ENCODE results near the gene LRMDA. TPM values are rescaled to one million over a fixed set of nuclear protein-coding genes. Genes with fewer than 3 reads are reported as not detected.

Gene LRMDA
- total RNA-seq, 1 experiment from 2014 or later = not detected

DNA sequence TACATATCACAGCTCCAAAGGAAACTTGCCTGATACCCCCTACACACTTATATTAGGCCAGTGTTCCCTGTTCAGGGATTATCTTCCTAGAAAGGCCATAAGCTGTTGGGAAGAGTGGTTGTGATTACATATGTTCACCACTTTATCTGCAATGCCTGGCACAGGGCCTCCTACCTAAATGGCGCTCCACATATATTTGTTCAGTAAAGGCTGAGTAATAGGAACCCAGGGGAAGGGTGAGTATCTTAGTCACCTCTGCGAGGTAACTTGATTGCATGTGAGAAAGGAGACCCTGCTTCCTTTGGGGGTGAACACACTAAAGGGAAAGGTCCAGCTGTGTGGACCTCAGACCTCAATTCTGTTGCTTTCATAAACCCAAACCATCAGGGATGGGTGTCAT lies 896.0 kb downstream of the LRMDA start:
- H3K79me2 ChIP-seq (ENCODE audit: low read length) = no peaks in the 10 kb centered on the region
- no peaks in the 10 kb centered on the region for H3K27me3 ChIP-seq (ENCODE audit: low read length)
- H3K27ac ChIP-seq (ENCODE audit: low read length) = no peak overlapping the region
- no peaks in the 10 kb centered on the region for H3K4me1 ChIP-seq (ENCODE audit: low read length)
- no peak overlapping the region for H3K4me2 ChIP-seq (ENCODE audit: low read depth, low read length, poor library complexity, severe bottlenecking)
- no peaks in the 10 kb centered on the region for H3K36me3 ChIP-seq (ENCODE audit: insufficient read depth, low read length)
- H3K4me3 ChIP-seq (ENCODE audit: low read length) = no peak overlapping the region
- H2AFZ ChIP-seq (ENCODE audit: low read length) = no peak overlapping the region
- no peaks in the 10 kb centered on the region for H3K9me2 ChIP-seq (replicated peaks; ENCODE audit: insufficient read depth, low read length)
- no peak for DNase-seq
- no peak overlapping the region for H3K9ac ChIP-seq (ENCODE audit: low read length)
- H3K9me3 ChIP-seq (ENCODE audit: low read length) = no peaks in the 10 kb centered on the region
- no peaks in the 10 kb centered on the region for H4K20me1 ChIP-seq (ENCODE audit: insufficient read depth, low read depth, low read length)

DNA sequence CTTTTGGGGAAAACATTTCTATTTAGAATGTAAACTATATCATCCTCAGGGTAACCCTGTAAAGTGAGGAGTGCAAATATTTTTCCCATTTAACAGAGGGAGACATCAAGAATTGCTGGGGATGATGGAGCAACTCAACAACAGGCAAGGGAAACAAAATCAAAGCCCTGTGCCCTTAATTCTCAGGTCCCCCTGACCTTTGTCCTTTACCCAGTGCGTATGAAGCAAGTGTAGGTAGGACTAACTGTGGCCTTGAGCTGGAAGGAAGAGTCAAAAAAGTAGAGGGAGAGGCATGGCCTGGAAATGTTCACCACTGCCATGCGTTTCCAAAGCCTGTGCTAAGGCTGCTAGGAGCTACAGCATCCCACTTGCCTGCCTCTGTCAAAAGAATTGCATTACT lies 896.9 kb downstream of the LRMDA start:
- DNase-seq = no peak
- Histone ChIP-seq H4K20me1 (ENCODE audit: insufficient read depth, low read depth, low read length) (no peaks in the 10 kb centered on the region), H3K36me3 (ENCODE audit: insufficient read depth, low read length) (no peaks in the 10 kb centered on the region), H3K4me2 (ENCODE audit: low read depth, low read length, poor library complexity, severe bottlenecking) (no peak overlapping the region), H3K79me2 (ENCODE audit: low read length) (no peaks in the 10 kb centered on the region), H2AFZ (ENCODE audit: low read length) (no peak overlapping the region), H3K27me3 (ENCODE audit: low read length) (no peaks in the 10 kb centered on the region), H3K9me2 (replicated peaks; ENCODE audit: insufficient read depth, low read length) (no peaks in the 10 kb centered on the region), H3K27ac (ENCODE audit: low read length) (no peak overlapping the region), H3K9me3 (ENCODE audit: low read length) (no peaks in the 10 kb centered on the region), H3K4me1 (ENCODE audit: low read length) (no peaks in the 10 kb centered on the region), H3K9ac (ENCODE audit: low read length) (no peak overlapping the region), H3K4me3 (ENCODE audit: low read length) (no peak overlapping the region)

DNA sequence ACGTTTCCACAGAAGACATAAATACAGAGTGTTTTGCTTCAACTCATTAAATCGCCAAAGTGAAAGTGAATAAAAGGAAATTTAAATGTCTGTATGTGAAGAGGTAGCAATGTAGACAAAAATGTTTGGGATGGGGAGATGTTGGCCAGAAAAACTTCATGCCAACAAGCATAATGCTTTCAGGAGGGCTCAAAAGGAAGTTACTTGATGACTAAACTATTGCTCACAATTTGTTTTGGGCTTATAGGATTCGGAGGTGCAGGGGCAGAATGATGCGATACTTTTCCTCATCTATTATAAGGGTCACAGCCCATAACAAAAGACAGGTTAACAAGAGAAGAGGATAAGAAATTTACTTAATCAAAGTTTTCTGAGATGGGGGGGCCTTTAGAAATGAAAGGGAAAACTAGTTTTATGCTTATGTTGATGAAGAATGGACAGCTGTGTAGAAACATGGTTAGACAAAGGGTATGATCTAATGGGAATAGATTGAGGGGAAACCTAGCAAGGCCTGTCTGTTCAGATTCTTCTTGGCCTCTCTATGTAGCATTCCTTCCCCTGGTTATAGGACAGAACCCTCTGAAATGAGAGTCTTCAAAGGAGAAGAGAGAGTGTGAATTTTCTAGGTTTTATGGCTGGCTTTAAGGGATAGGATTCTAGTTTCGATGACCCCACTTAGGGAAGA lies 898.6 kb downstream of the LRMDA start:
- Histone ChIP-seq H3K27ac (ENCODE audit: low read length) (no peak overlapping the region), H3K4me2 (ENCODE audit: low read depth, low read length, poor library complexity, severe bottlenecking) (no peak overlapping the region), H3K4me3 (ENCODE audit: low read length) (no peak overlapping the region), H2AFZ (ENCODE audit: low read length) (no peak overlapping the region), H3K79me2 (ENCODE audit: low read length) (no peaks in the 10 kb centered on the region), H4K20me1 (ENCODE audit: insufficient read depth, low read depth, low read length) (no peaks in the 10 kb centered on the region), H3K36me3 (ENCODE audit: insufficient read depth, low read length) (no peaks in the 10 kb centered on the region), H3K27me3 (ENCODE audit: low read length) (no peaks in the 10 kb centered on the region), H3K9me2 (replicated peaks; ENCODE audit: insufficient read depth, low read length) (no peaks in the 10 kb centered on the region), H3K9me3 (ENCODE audit: low read length) (no peaks in the 10 kb centered on the region), H3K4me1 (ENCODE audit: low read length) (no peaks in the 10 kb centered on the region), H3K9ac (ENCODE audit: low read length) (no peak overlapping the region)
- no peak for DNase-seq

DNA sequence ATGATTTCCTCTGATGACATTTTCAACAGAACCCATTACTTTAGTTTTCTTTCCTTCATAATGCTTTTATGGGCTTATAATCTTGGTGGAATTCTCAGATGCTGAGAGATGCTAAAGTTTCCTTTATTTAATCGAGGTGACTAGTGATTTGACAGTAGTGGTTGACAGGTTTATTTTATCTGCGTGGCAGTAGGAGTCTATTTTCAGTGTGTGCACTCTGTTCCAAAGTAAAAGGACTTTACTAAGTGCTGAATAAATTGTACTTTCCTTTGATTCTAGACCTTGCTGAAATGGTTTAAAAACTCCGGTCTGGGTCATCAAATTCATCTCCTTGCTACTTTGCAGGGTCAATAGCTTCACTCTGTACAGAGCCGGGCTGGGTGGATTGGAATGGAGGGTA lies 900.3 kb downstream of the LRMDA start:
- H3K4me3 ChIP-seq (ENCODE audit: low read length) = no peak overlapping the region
- H3K9ac ChIP-seq (ENCODE audit: low read length) = no peak overlapping the region
- no peaks in the 10 kb centered on the region for H4K20me1 ChIP-seq (ENCODE audit: insufficient read depth, low read depth, low read length)
- H3K4me2 ChIP-seq (ENCODE audit: low read depth, low read length, poor library complexity, severe bottlenecking) = no peak overlapping the region
- no peaks in the 10 kb centered on the region for H3K27me3 ChIP-seq (ENCODE audit: low read length)
- H2AFZ ChIP-seq (ENCODE audit: low read length) = no peak overlapping the region
- H3K36me3 ChIP-seq (ENCODE audit: insufficient read depth, low read length) = no peaks in the 10 kb centered on the region
- H3K27ac ChIP-seq (ENCODE audit: low read length) = no peak overlapping the region
- H3K4me1 ChIP-seq (ENCODE audit: low read length) = no peaks in the 10 kb centered on the region
- H3K9me3 ChIP-seq (ENCODE audit: low read length) = no peaks in the 10 kb centered on the region
- DNase-seq = no peak
- no peaks in the 10 kb centered on the region for H3K79me2 ChIP-seq (ENCODE audit: low read length)
- H3K9me2 ChIP-seq (replicated peaks; ENCODE audit: insufficient read depth, low read length) = no peaks in the 10 kb centered on the region

DNA sequence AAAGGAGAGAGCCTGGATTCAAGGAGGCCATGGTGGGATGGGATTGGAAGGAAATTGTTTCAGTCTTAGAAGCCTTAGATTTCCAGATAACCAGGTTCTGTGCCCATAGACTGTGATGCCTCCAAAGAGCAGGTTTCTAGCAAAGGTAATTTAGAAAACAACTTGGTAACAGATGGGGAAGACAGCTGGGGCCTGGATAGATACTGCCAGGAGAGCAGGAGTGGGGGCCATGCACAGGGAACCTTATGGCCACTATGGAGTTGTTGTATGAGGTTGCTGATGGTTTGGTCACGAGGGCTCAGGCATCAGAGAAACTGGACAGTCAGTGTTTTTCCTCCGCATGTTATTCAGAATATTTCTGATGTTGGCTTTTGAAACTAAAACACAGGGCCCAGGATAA lies 901.9 kb downstream of the LRMDA start:
- H3K4me1 ChIP-seq (ENCODE audit: low read length) = no peaks in the 10 kb centered on the region
- no peak for DNase-seq
- no peaks in the 10 kb centered on the region for H3K9me2 ChIP-seq (replicated peaks; ENCODE audit: insufficient read depth, low read length)
- H2AFZ ChIP-seq (ENCODE audit: low read length) = no peak overlapping the region
- no peak overlapping the region for H3K4me3 ChIP-seq (ENCODE audit: low read length)
- H3K9ac ChIP-seq (ENCODE audit: low read length) = no peak overlapping the region
- H3K27ac ChIP-seq (ENCODE audit: low read length) = no peak overlapping the region
- H3K4me2 ChIP-seq (ENCODE audit: low read depth, low read length, poor library complexity, severe bottlenecking) = no peak overlapping the region
- no peaks in the 10 kb centered on the region for H3K79me2 ChIP-seq (ENCODE audit: low read length)
- H4K20me1 ChIP-seq (ENCODE audit: insufficient read depth, low read depth, low read length) = no peaks in the 10 kb centered on the region
- H3K36me3 ChIP-seq (ENCODE audit: insufficient read depth, low read length) = no peaks in the 10 kb centered on the region
- no peaks in the 10 kb centered on the region for H3K9me3 ChIP-seq (ENCODE audit: low read length)
- H3K27me3 ChIP-seq (ENCODE audit: low read length) = no peaks in the 10 kb centered on the region

DNA sequence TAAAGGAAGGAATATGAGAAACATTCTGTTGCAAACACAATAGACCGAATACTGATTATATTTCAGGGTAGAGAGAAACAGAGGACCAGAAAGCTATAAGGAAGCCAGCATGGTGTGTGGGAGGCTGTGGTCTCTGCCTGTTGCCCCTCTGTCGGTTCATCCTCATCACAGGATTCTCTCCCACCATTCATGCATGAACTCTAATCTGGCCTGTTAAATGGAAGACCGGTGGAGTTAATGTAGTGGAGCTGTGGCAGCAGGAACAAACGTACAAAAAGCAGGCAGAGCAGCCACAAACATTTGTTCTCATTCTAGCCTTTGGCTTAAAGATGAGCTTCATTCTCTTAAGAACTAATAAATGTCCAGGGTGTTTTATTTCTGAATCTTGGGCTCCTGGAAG lies 902.4 kb downstream of the LRMDA start:
- H3K4me2 ChIP-seq (ENCODE audit: low read depth, low read length, poor library complexity, severe bottlenecking) = no peak overlapping the region
- no peaks in the 10 kb centered on the region for H3K4me1 ChIP-seq (ENCODE audit: low read length)
- no peaks in the 10 kb centered on the region for H4K20me1 ChIP-seq (ENCODE audit: insufficient read depth, low read depth, low read length)
- H3K27ac ChIP-seq (ENCODE audit: low read length) = no peak overlapping the region
- H2AFZ ChIP-seq (ENCODE audit: low read length) = no peak overlapping the region
- no peaks in the 10 kb centered on the region for H3K9me3 ChIP-seq (ENCODE audit: low read length)
- no peaks in the 10 kb centered on the region for H3K79me2 ChIP-seq (ENCODE audit: low read length)
- no peak for DNase-seq
- no peaks in the 10 kb centered on the region for H3K36me3 ChIP-seq (ENCODE audit: insufficient read depth, low read length)
- H3K4me3 ChIP-seq (ENCODE audit: low read length) = no peak overlapping the region
- H3K9ac ChIP-seq (ENCODE audit: low read length) = no peak overlapping the region
- no peaks in the 10 kb centered on the region for H3K27me3 ChIP-seq (ENCODE audit: low read length)
- H3K9me2 ChIP-seq (replicated peaks; ENCODE audit: insufficient read depth, low read length) = no peaks in the 10 kb centered on the region

DNA sequence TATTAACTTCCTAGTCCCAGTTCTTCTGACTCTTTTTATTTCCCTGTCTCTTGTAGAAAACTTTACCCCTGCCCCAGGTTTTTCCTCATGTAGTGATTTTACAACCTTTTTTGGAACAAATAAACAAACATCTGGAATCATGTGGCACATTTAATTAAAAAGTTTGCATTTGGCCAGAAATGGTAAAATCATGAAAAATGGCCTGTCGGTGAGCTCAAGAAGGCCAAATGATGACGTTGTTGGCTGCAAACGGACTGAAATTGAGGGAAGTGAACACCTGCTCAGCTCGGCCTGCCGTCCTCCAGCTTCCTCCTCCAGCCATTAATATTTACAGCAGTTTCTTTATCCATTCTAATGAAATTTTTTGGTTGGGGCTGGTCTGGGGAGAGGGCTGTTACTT lies 902.8 kb downstream of the LRMDA start:
- no peak overlapping the region for H3K4me2 ChIP-seq (ENCODE audit: low read depth, low read length, poor library complexity, severe bottlenecking)
- H3K27me3 ChIP-seq (ENCODE audit: low read length) = no peaks in the 10 kb centered on the region
- H3K36me3 ChIP-seq (ENCODE audit: insufficient read depth, low read length) = no peaks in the 10 kb centered on the region
- H3K9me3 ChIP-seq (ENCODE audit: low read length) = no peaks in the 10 kb centered on the region
- H3K79me2 ChIP-seq (ENCODE audit: low read length) = no peaks in the 10 kb centered on the region
- H3K4me3 ChIP-seq (ENCODE audit: low read length) = no peak overlapping the region
- H3K9ac ChIP-seq (ENCODE audit: low read length) = no peak overlapping the region
- no peaks in the 10 kb centered on the region for H3K4me1 ChIP-seq (ENCODE audit: low read length)
- no peaks in the 10 kb centered on the region for H3K9me2 ChIP-seq (replicated peaks; ENCODE audit: insufficient read depth, low read length)
- no peak overlapping the region for H3K27ac ChIP-seq (ENCODE audit: low read length)
- no peaks in the 10 kb centered on the region for H4K20me1 ChIP-seq (ENCODE audit: insufficient read depth, low read depth, low read length)
- no peak for DNase-seq
- no peak overlapping the region for H2AFZ ChIP-seq (ENCODE audit: low read length)

DNA sequence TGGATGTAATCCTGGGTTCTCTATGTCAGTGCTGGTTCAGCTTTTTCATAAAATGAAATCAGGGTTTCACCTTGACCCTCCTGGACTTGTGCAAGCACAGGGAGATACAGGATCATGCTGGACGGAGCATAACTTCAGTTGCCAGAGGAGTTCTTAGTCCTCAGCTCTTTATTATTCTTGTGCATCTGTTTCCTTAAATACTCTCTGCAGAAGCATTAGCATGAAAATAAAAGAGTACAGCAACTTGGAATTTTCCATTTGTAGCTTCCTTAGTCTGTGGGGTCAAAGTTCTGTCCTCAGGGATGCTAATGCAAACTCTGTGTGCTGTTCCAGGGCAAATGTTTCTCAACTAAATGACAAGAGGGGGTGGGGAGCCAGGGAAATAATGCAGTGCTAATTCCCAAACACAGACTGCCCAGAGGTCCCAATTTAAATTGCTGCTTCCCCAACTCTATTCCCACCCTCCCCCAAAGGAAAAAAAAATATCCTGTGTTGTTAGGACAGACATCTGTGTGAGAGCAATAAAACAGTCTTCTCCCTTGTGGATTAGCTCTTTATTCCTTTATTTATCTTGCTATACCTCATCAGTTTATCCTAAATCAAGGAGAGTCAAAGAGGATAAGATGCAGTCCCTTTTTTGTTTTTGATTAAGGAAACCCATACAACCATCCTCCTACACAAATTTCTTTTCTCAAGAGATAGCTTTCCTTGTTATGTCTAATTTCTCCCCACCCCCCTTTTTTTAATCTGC lies 905.0 kb downstream of the LRMDA start:
- Histone ChIP-seq H3K79me2 (ENCODE audit: low read length) (no peaks in the 10 kb centered on the region), H3K27ac (ENCODE audit: low read length) (no peak overlapping the region), H3K9me2 (replicated peaks; ENCODE audit: insufficient read depth, low read length) (no peaks in the 10 kb centered on the region), H3K4me3 (ENCODE audit: low read length) (no peak overlapping the region), H3K9ac (ENCODE audit: low read length) (no peak overlapping the region), H3K9me3 (ENCODE audit: low read length) (no peaks in the 10 kb centered on the region), H3K4me2 (ENCODE audit: low read depth, low read length, poor library complexity, severe bottlenecking) (no peak overlapping the region), H2AFZ (ENCODE audit: low read length) (no peak overlapping the region), H3K27me3 (ENCODE audit: low read length) (no peaks in the 10 kb centered on the region), H3K36me3 (ENCODE audit: insufficient read depth, low read length) (no peaks in the 10 kb centered on the region), H4K20me1 (ENCODE audit: insufficient read depth, low read depth, low read length) (no peaks in the 10 kb centered on the region), H3K4me1 (ENCODE audit: low read length) (no peaks in the 10 kb centered on the region)
- DNase-seq = no peak
